Activated T-helper 1 cell treated with anti-CD3 and anti-CD28 coated beads, Interleukin-12 subunit alpha, Interleukin-12 subunit beta, Interleukin-2, Interleukin-4 antibody, amounts not matched to agents 30 ng/mL and 10 ng/mL and 1 ng/mL, durations not matched to agents 14 hours and 24 hours and 36 hours (primary cell): ENCODE measurements around the gene SLAMF1. TPM values are rescaled to one million over a fixed set of nuclear protein-coding genes. Genes with fewer than 3 reads are reported as not detected.
A peak's percentile ranks its signal among the peaks of the same experiment; 100 is the strongest.

ENCODE experiments used
- DNase-seq: peaks from one replicate; pipeline ENCODE4 v3.0.0; 2021; ENCODE audit warnings: low spot score
- H3K27ac Mint-ChIP-seq: one replicate; pipeline ENCODE4 v1.8.0; 2021; ENCODE audit warnings: mild to moderate bottlenecking, mixed read lengths
- H3K27me3 Mint-ChIP-seq: one replicate; pipeline ENCODE4 v1.8.0; 2022; ENCODE audit warnings: mild to moderate bottlenecking, moderate library complexity, mixed read lengths; ENCODE audit not compliant: insufficient read depth
- H3K36me3 Mint-ChIP-seq: one replicate; pipeline ENCODE4 v1.8.0; 2021; ENCODE audit warnings: low read depth, mixed read lengths
- H3K4me1 Mint-ChIP-seq: one replicate; pipeline ENCODE4 v1.8.0; 2021; ENCODE audit warnings: low read depth, mixed read lengths
- H3K4me3 Mint-ChIP-seq: one replicate; pipeline ENCODE4 v1.8.0; 2021; ENCODE audit warnings: mild to moderate bottlenecking, moderate library complexity, mixed read lengths
- H3K9me3 Mint-ChIP-seq: one replicate; pipeline ENCODE4 v1.8.0; 2021; ENCODE audit warnings: mixed read lengths
- intact Hi-C: fragments of 100-400 bp; cut with micrococcal nuclease; formaldehyde crosslinking; loops from one replicate; pipeline ENCODE4 v1.15.1; 2024
- total RNA-seq: library from RNA; stranded (reverse); gene quantifications from 2 replicates; pipeline ENCODE4 v1.2.3, GENCODE V29; 2022

The SLAMF1 gene
- total RNA-seq, 1 donor from 2014 or later, result 118 TPM

GRCh38 chr1:160610569-160611242 is 36.1 kb downstream of the SLAMF1 start:
- intact Hi-C loops, result no loop called here

GRCh38 chr1:160608941-160609340 is 37.9 kb downstream of the SLAMF1 start:
- Mint-ChIP-seq H3K36me3 (peaks cover 73% of the 10 kb centered on the region), H3K27me3 (no peaks in the 10 kb centered on the region), H3K4me3 (no peak overlapping the region), H3K9me3 (peaks cover 14% of the 10 kb centered on the region), H3K27ac (peak overlapping the region; percentile 65), H3K4me1 (peaks cover 81% of the 10 kb centered on the region)
- DNase-seq, result no peak
- intact Hi-C loops, result no loop called here

More at GRCh38 chr1:160610569-160611242, 36.1 kb downstream of the SLAMF1 start:
- Mint-ChIP-seq H3K36me3 (peaks cover 68% of the 10 kb centered on the region), H3K27me3 (no peaks in the 10 kb centered on the region), H3K27ac (peak overlapping the region; percentile 32), H3K4me1 (peaks cover 78% of the 10 kb centered on the region), H3K9me3 (no peaks in the 10 kb centered on the region), H3K4me3 (no peak overlapping the region)
- no peak for DNase-seq

GRCh38 chr1:160608514-160608913 is 38.3 kb downstream of the SLAMF1 start:
- no peak overlapping the region for H3K4me3 Mint-ChIP-seq
- H3K27me3 Mint-ChIP-seq, result no peaks in the 10 kb centered on the region
- H3K4me1 Mint-ChIP-seq, result peaks cover 77% of the 10 kb centered on the region
- H3K36me3 Mint-ChIP-seq, result peaks cover 72% of the 10 kb centered on the region
- peaks cover 18% of the 10 kb centered on the region for H3K9me3 Mint-ChIP-seq
- intact Hi-C loops, result no loop called here
- no peak for DNase-seq
- peak overlapping the region; percentile 75 for H3K27ac Mint-ChIP-seq

GRCh38 chr1:160608057-160608456 is 38.8 kb downstream of the SLAMF1 start:
- Mint-ChIP-seq H3K27ac (peak overlapping the region; percentile 75), H3K9me3 (peaks cover 23% of the 10 kb centered on the region), H3K4me3 (no peak overlapping the region), H3K36me3 (peaks cover 72% of the 10 kb centered on the region), H3K27me3 (no peaks in the 10 kb centered on the region), H3K4me1 (peaks cover 72% of the 10 kb centered on the region)
- DNase-seq, result no peak
- intact Hi-C loops, result no loop called here

GRCh38 chr1:160607672-160608032 is 39.2 kb downstream of the SLAMF1 start:
- DNase-seq, result no peak
- H3K4me1 Mint-ChIP-seq, result peaks cover 68% of the 10 kb centered on the region
- peaks cover 27% of the 10 kb centered on the region for H3K9me3 Mint-ChIP-seq
- peaks cover 71% of the 10 kb centered on the region for H3K36me3 Mint-ChIP-seq
- no peaks in the 10 kb centered on the region for H3K27me3 Mint-ChIP-seq
- peak overlapping the region; percentile 75 for H3K27ac Mint-ChIP-seq
- H3K4me3 Mint-ChIP-seq, result no peak overlapping the region
- intact Hi-C loops, result loop anchor here (1.0 to 2.0 kb wide), 11 partner anchors 31 to 264 kb away; partner anchors contain the start of genes COPA and NCSTN

- DNase-seq, result peak; percentile 59
- peaks cover 64% of the 10 kb centered on the region for H3K4me1 Mint-ChIP-seq
- H3K4me3 Mint-ChIP-seq, result peak overlapping the region; percentile 48
- peak overlapping the region; percentile 75 for H3K27ac Mint-ChIP-seq
- intact Hi-C loops, result loop anchor here (1.0 to 2.0 kb wide), 11 partner anchors 31 to 264 kb away; partner anchors contain the start of genes COPA and NCSTN
- H3K9me3 Mint-ChIP-seq, result peaks cover 31% of the 10 kb centered on the region
- H3K27me3 Mint-ChIP-seq, result no peaks in the 10 kb centered on the region
- H3K36me3 Mint-ChIP-seq, result peaks cover 67% of the 10 kb centered on the region
Measured at GRCh38 chr1:160607011-160607671, 39.7 kb downstream of the SLAMF1 start.

- DNase-seq, result no peak
- intact Hi-C loops, result loop anchor here (1.0 to 2.0 kb wide), 11 partner anchors 30 to 263 kb away; partner anchors contain the start of genes COPA and NCSTN
- Mint-ChIP-seq H3K27me3 (no peaks in the 10 kb centered on the region), H3K4me1 (peaks cover 62% of the 10 kb centered on the region), H3K9me3 (peaks cover 36% of the 10 kb centered on the region), H3K27ac (peak overlapping the region; percentile 75), H3K4me3 (peak overlapping the region; percentile 48), H3K36me3 (peaks cover 70% of the 10 kb centered on the region)
Measured at GRCh38 chr1:160606611-160607010, 40.2 kb downstream of the SLAMF1 start.

- Mint-ChIP-seq H3K27ac (peak overlapping the region; percentile 75), H3K36me3 (peaks cover 70% of the 10 kb centered on the region), H3K4me3 (peak overlapping the region; percentile 48), H3K27me3 (no peaks in the 10 kb centered on the region), H3K9me3 (peaks cover 43% of the 10 kb centered on the region), H3K4me1 (peaks cover 55% of the 10 kb centered on the region)
- DNase-seq, result no peak
- intact Hi-C loops, result loop anchor here (2.0 kb wide), 1 partner anchor 135 kb away; no protein-coding TSS in a partner anchor
Measured at GRCh38 chr1:160605792-160606479, 40.9 kb downstream of the SLAMF1 start.

GRCh38 chr1:160605205-160605604 is 41.6 kb downstream of the SLAMF1 start:
- Mint-ChIP-seq H3K27me3 (no peaks in the 10 kb centered on the region), H3K36me3 (peaks cover 65% of the 10 kb centered on the region), H3K4me1 (peaks cover 48% of the 10 kb centered on the region), H3K4me3 (no peak overlapping the region), H3K9me3 (peaks cover 47% of the 10 kb centered on the region), H3K27ac (peak overlapping the region; percentile 6)
- no peak for DNase-seq
- intact Hi-C loops, result no loop called here

GRCh38 chr1:160597705-160598104 is 49.1 kb downstream of the SLAMF1 start:
- H3K27ac Mint-ChIP-seq, result no peak overlapping the region
- H3K4me1 Mint-ChIP-seq, result peaks cover 6% of the 10 kb centered on the region
- H3K4me3 Mint-ChIP-seq, result no peak overlapping the region
- peaks cover 60% of the 10 kb centered on the region for H3K9me3 Mint-ChIP-seq
- H3K36me3 Mint-ChIP-seq, result peaks cover 22% of the 10 kb centered on the region
- intact Hi-C loops, result no loop called here
- DNase-seq, result no peak
- H3K27me3 Mint-ChIP-seq, result peaks cover 2% of the 10 kb centered on the region

- Mint-ChIP-seq H3K4me1 (peaks cover 6% of the 10 kb centered on the region), H3K36me3 (peaks cover 26% of the 10 kb centered on the region), H3K27me3 (peaks cover 2% of the 10 kb centered on the region), H3K27ac (no peak overlapping the region), H3K9me3 (peaks cover 60% of the 10 kb centered on the region), H3K4me3 (no peak overlapping the region)
- DNase-seq, result no peak
- intact Hi-C loops, result no loop called here
Measured at GRCh38 chr1:160597051-160597450, 49.8 kb downstream of the SLAMF1 start.

- H3K36me3 Mint-ChIP-seq, result peaks cover 11% of the 10 kb centered on the region
- intact Hi-C loops, result no loop called here
- H3K27me3 Mint-ChIP-seq, result peaks cover 2% of the 10 kb centered on the region
- H3K27ac Mint-ChIP-seq, result no peak overlapping the region
- H3K4me1 Mint-ChIP-seq, result peaks cover 5% of the 10 kb centered on the region
- H3K4me3 Mint-ChIP-seq, result no peak overlapping the region
- no peak for DNase-seq
- peaks cover 34% of the 10 kb centered on the region for H3K9me3 Mint-ChIP-seq
Measured at GRCh38 chr1:160590488-160590887, 56.4 kb downstream of the SLAMF1 start.

GRCh38 chr1:160588468-160588867 is 58.4 kb downstream of the SLAMF1 start:
- Mint-ChIP-seq H3K4me3 (no peak overlapping the region), H3K4me1 (peaks cover 20% of the 10 kb centered on the region), H3K27ac (no peak overlapping the region), H3K27me3 (no peaks in the 10 kb centered on the region), H3K36me3 (peaks cover 9% of the 10 kb centered on the region), H3K9me3 (peaks cover 27% of the 10 kb centered on the region)
- intact Hi-C loops, result no loop called here
- DNase-seq, result no peak
